Measurements from ENCODE around the gene ATP10D.

- TF ChIP-seq LEF1 (IDR thresholded peaks at IDR 0.05; ENCODE audit: borderline replicate concordance) (no peak), ELF4 (IDR thresholded peaks at IDR 0.05) (no peak)
These were observed 20.1 kb downstream of the ATP10D start for GRCh38 chr4:47505147-47505546.
